ENCODE results near the gene NOS3.
"Not testable (repeated sequence)": the region's sequence is repeated elsewhere in the genome, so short reads cannot be mapped to it uniquely, and the experiment has no call there.

NOS3 gene

DNA sequence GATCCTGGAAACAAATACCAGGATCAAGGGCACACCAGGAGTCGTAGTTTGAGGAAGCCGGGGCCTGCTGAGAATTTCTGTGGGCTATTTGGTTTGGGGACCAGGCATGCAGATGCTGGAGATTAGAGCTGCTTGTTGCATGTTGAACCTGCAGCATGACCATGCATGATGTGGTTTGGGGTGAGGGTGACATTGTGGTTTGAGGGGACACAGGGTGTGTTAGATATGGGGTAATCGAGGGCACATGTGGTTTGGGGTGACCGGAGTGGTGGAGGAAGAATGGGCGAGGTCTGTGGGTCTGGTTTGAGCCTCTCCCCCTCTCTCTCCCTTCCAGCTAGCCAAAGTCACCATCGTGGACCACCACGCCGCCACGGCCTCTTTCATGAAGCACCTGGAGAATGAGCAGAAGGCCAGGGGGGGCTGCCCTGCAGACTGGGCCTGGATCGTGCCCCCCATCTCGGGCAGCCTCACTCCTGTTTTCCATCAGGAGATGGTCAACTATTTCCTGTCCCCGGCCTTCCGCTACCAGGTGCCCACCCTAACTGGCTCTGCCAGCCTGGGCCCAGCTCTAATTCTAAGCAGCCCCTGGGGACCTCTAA lies 10.2 kb downstream of the NOS3 start:
- DNase-seq (ENCODE audit: low read depth, low spot score), result no peak

DNA sequence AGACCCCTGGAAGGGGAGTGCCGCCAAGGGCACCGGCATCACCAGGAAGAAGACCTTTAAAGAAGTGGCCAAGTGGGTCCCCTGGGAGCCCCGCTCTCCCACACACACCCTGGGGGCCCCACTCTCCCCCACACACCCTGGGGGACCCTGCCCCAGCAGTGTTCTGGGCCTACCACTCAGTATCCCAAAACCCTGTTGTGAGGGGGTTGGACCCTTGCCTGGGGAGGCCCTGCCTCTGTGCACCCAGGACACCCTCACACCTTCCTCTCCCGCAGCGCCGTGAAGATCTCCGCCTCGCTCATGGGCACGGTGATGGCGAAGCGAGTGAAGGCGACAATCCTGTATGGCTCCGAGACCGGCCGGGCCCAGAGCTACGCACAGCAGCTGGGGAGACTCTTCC lies 10.7 kb downstream of the NOS3 start:
- no peak for DNase-seq (ENCODE audit: low read depth, low spot score)

DNA sequence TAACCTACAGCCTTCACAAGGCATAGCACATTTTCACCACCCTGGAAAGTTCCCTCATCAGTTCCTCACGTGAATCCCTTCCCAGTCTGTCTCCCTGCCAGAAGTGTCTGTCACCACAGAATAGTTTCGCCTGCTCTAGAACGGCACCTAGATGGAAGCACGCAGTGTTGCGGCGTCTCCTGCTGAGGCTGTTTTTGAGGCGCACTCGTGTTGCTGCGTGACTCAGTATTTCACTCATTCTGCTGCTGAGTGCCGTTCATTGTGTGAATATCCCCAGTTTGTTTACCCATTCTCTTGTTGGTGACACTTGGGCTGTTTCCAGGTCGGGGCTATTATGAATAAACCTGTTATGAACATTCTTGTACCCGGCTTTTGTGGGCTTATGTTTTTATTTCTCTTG lies 12.8 kb downstream of the NOS3 start:
- no peak for DNase-seq (ENCODE audit: low read depth, low spot score)

DNA sequence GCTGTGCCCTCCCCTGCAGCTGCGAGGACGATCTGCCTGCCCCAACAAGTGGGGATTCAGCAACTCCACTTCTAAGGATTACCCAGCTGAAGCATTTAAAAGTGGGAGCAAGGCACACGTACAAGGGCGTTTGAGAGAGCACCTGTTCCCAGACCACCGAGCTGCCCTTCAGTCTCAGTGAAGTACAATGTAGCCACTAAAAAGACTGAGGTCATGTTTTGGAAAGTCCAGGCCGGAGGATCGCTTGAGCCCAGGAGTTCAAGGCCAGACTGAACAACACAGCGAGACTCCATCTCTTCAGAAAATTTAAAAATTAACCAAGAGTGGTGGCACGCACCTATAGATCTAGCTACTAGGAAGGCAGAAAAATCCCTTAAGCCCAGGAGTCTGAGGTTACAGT lies 14.7 kb downstream of the NOS3 start:
- DNase-seq (ENCODE audit: low read depth, low spot score), result no peak

DNA sequence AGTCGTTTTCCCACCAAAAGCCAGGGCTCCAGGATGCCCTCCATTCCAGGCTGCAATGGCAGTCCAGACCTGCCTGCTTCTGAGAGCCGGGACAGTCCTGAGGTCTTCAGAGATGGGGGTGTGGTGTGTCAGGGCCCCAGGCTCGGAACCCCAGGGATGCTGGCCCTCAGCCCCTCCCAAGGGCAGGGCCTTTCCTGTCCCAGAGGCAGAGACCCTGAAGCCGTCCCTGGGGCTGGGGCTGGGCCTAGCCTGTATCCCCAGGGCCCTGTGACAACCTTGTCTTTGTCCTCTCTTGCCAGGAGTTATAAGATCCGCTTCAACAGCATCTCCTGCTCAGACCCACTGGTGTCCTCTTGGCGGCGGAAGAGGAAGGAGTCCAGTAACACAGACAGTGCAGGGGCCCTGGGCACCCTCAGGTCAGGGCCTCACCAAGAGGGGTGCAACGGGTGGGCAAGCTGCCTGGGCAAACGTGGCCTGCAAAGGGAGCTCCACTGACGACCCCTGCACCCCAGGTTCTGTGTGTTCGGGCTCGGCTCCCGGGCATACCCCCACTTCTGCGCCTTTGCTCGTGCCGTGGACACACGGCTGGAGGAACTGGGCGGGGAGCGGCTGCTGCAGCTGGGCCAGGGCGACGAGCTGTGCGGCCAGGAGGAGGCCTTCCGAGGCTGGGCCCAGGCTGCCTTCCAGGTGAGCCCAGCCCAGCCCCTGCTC lies 15.9 kb downstream of the NOS3 start:
- DNase-seq (ENCODE audit: low read depth, low spot score), result no peak

DNA sequence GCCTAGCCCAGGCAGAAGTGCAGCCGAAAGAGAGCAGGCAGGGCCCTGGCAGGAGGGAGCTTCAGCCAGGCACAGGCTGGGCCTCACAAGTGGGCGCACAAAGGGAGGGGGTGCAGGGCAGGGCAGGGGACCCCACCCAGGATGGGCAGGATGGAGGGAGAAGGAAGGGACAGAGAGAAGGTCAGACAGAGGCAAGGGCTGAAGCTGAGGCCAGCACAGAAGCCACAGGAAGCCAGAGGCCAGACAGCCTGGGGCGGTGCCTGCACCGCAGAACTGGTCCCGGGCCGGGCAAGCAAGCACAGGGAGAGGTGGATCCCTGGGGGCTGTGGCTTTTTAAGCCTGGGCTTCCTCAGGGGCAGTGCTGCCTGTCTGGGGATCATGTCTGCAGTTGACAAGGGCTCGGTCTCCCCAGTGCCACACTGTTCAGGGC lies 16.7 kb downstream of the NOS3 start:
- DNase-seq (ENCODE audit: low read depth, low spot score), result no peak

DNA sequence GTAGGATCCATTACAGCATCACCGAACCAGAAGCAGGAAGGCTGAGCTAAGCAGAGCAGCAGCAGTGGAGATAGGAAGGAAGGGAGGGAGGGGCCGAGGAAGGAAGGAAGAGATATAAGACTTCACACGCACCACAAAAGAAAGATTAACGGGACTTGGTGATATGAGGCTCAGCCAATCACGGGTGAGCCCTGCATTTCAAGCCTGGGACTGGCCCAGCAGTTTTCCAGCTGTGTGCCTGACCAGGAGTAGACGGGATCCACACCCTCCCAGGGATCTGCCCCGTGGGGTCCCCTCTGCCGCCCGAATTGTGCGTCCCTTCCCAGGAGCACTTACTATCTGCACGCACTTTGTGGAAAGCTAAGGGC lies 17.3 kb downstream of the NOS3 start:
- no peak for DNase-seq (ENCODE audit: low read depth, low spot score)

DNA sequence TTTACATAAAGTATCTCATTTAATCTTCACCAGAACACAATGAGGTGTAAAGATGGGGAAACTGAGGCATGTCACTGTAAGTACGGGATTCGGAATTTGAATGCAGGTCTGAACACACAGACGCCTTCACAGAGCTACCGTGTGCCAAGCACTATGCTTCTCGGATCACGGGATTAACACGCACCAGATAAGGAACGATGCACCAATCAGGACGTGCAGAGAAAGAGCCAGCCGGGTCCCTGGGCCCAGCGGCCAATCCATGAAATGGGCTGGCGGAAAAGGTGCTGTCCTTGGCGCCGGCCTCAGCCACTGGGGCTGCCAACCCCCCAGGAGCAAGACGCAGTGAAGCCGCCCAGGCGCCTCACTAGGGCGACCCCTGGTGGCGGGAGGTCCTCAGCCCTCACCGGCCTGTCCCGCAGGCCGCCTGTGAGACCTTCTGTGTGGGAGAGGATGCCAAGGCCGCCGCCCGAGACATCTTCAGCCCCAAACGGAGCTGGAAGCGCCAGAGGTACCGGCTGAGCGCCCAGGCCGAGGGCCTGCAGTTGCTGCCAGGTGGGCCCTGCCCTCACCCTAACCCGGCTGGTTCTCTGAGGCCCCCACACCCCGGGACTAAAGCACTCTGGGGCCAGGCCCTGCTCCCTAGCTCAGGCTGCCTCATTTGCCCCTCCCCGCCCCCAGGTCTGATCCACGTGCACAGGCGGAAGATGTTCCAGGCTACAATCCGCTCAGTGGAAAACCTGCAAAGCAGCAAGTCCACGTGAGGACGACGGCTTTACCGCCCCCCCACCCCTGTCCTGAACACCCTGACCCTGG lies 17.9 kb downstream of the NOS3 start:
- peak; percentile 58 for DNase-seq (ENCODE audit: low read depth, low spot score)

DNA sequence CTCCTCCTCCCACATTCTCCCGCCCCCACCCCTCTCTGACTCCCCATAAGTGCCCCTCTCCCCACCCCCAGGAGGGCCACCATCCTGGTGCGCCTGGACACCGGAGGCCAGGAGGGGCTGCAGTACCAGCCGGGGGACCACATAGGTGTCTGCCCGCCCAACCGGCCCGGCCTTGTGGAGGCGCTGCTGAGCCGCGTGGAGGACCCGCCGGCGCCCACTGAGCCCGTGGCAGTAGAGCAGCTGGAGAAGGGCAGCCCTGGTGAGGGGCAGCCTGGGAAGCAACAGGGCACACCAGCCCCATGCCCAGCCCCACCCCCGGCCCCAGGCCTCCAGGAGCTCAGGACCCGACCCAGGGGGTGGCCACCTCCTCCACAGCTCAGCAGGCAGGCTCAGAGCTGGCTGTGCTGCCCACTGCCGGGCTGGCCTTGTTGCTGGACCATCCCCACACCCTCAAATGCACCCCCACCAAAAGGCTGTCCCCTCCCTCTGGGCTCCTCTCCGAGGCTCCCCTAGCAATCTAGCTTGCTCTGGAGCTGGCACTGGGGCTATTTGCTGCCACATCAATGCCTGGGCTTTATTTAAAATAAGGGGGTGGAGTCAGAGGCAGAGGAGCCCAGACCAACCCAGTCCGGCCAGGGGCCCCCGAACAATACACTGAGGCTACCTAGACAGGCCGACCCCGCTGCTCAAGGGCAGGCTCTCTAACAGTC lies 18.7 kb downstream of the NOS3 start:
- DNase-seq (ENCODE audit: low read depth, low spot score), result no peak

DNA sequence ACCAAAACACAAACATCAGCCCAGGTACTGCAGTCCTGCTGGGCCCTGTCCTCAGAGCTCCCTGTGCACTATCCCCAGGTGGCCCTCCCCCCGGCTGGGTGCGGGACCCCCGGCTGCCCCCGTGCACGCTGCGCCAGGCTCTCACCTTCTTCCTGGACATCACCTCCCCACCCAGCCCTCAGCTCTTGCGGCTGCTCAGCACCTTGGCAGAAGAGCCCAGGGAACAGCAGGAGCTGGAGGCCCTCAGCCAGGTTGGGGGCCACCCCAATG lies 19.2 kb downstream of the NOS3 start:
- DNase-seq (ENCODE audit: low read depth, low spot score), result no peak

DNA sequence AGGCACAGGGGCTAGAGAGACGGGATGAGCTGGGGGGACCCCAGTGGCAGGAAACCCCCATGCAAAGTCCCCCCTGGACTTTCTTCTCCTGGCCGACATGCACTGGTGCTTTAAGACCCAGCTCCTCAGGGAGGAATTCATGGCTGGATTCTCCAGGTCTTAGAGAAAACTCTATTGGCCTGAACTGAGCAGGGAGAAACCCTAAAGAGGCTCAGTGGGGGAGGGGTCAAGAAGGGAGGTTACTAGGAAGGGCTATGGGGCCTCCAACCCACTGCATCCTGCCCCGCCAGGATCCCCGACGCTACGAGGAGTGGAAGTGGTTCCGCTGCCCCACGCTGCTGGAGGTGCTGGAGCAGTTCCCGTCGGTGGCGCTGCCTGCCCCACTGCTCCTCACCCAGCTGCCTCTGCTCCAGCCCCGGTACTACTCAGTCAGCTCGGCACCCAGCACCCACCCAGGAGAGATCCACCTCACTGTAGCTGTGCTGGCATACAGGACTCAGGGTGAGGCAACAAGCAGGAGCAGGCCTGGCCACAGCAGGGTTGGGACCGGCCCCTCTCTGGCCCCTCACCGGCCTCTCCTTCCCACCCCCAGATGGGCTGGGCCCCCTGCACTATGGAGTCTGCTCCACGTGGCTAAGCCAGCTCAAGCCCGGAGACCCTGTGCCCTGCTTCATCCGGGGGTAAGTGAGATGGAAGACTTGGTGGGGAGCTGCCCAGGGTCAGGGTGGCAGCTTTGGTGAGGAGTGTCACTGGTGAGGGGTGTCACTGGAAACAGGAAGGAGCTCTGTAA lies 19.7 kb downstream of the NOS3 start:
- DNase-seq (ENCODE audit: low read depth, low spot score), result no peak

DNA sequence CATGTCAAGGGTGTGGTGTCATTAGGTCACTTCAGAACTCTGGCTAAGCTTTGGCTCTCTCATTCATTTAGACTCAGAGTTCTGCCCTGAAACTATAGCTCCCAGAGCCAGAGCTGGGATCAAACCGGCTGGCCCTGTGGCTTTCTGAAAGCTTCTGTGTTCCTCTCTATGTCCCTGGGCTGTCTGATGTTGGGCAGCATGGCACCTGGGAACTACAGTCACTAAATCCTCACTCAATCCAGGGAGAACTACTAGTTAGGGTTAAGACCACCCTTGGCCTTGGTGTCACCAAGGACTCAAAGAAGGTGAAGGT lies 20.2 kb downstream of the NOS3 start:
- no peak for DNase-seq (ENCODE audit: low read depth, low spot score)

DNA sequence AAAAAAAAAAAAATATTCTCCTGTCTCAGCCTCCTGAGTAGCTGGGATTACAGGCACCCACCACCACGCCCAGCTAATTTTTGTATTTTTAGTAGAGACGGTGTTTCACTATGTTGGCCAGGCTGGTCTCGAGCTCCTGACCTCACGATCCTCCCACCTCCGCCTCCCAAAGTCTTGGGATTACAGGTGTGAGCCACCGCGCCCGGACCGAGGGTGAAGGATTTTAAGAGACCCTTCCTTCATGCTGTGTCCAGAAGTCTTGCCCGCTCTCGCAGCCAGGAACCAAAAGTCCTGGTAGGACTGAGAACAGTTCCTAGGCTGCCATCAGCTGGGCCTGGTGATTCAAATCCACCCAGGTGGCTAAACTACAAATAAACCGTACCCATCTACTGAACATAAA lies 20.8 kb downstream of the NOS3 start:
- not testable (repeated sequence) for DNase-seq (ENCODE audit: low read depth, low spot score)

DNA sequence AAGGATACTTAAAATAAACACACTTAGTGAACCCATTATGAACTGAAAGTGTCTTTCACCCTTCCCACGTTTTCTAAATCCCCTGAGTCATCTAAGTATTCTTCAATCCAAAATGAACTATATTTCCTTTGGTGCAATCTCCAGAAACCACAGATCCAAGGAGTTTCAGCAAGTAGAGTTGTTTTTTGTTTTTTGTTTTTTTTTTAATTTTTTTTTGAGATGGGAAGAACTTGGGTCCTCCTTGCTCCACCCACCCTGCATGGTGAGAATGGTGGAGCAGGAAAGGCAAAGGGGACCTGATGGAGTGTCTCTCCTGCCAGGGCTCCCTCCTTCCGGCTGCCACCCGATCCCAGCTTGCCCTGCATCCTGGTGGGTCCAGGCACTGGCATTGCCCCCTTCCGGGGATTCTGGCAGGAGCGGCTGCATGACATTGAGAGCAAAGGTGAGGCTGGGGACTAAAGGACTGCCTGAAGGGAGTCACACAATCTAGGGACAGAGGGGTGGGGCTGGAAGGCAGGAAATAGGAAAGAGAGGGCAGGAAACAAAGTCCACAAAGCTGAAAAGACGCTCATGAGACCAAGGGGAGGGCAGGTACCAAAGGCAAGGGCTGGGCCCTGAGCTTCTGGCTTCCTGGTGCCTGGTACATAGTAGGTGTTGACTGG lies 21.3 kb downstream of the NOS3 start:
- no peak for DNase-seq (ENCODE audit: low read depth, low spot score)

DNA sequence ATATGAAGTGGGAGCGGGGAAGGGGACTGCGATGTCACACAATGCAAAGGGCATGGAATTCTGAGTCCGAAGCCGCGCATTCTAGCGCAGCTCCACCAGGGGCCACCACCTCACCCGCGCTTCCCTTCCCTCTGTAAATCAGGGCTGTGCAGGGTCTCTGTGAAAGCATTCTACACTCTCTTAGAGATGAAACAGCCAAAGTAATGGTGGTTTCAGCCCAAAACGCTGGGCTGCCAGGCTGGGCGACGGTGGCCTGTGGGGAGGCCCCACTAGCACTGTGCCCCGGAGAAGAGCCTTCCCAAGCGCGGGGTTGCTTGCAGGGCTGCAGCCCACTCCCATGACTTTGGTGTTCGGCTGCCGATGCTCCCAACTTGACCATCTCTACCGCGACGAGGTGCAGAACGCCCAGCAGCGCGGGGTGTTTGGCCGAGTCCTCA lies 22.1 kb downstream of the NOS3 start:
- no peak for DNase-seq (ENCODE audit: low read depth, low spot score)

DNA sequence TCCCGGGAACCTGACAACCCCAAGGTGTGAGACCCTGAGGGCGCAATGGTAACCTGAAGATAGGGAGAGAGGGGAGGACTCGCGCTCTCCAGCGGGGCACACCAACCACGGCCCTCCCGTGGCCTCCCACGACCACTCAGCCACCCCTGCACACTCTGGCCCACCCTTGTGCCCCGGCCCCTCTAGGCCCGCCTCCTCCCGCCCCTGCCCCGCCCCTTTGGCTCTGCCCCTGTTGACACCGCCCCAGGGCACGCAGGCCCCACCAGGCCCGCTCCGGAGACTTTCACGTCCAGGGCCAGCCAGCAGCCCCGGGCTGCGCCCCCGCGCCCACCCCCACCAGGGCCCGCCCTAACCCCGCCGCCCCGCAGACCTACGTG lies 22.5 kb downstream of the NOS3 start:
- DNase-seq (ENCODE audit: low read depth, low spot score), result no peak

DNA sequence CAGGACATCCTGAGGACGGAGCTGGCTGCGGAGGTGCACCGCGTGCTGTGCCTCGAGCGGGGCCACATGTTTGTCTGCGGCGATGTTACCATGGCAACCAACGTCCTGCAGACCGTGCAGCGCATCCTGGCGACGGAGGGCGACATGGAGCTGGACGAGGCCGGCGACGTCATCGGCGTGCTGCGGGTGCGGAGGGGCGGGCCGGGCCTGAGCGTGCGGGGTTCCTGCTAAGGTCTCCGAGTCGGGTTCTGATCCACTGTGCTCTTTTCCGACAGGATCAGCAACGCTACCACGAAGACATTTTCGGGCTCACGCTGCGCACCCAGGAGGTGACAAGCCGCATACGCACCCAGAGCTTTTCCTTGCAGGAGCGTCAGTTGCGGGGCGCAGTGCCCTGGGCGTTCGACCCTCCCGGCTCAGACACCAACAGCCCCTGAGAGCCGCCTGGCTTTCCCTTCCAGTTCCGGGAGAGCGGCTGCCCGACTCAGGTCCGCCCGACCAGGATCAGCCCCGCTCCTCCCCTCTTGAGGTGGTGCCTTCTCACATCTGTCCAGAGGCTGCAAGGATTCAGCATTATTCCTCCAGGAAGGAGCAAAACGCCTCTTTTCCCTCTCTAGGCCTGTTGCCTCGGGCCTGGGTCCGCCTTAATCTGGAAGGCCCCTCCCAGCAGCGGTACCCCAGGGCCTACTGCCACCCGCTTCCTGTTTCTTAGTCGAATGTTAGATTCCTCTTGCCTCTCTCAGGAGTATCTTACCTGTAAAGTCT lies 23.1 kb downstream of the NOS3 start:
- peak; percentile 79 for DNase-seq (ENCODE audit: low read depth, low spot score)

DNA sequence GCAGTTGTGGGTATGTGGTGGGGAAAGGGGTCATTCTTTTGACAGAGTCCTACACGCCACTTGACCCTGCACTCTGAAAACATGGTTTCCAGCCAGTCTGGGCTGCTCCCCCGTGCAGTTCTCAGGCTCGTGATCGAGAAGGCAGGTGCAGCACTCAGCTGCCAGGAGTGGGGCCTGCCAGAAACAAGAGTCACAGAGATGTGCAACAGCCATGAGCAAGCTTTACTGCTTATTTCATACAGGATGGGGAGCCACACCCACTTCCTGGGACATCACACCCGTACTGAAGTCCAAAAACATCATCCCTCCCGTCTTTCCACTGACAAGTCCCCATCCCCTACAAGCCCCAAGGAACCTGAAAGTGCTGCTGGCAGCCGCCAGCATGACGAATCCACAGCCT lies 24.1 kb downstream of the NOS3 start:
- DNase-seq (ENCODE audit: low read depth, low spot score), result no peak

DNA sequence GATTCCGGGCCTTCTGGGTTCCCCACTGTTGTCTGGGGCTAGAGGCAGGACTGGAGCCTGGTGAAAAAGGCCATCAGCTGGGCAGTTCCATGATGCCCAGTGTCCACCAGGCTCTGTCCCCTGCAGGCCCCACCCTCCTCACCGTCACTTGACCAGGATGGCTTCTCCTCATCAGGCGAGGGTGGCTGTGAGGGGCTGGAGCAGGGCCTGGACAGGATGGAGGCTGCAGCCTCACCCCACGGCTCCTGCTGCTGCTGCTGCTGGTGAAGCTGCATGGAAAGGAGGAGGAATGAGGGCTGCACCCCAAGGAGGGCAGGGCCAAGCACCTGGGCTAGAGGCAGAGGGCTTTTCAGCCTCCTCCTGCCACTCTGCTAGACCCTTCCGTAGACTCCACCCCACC lies 25.1 kb downstream of the NOS3 start:
- no peak for DNase-seq (ENCODE audit: low read depth, low spot score)

DNA sequence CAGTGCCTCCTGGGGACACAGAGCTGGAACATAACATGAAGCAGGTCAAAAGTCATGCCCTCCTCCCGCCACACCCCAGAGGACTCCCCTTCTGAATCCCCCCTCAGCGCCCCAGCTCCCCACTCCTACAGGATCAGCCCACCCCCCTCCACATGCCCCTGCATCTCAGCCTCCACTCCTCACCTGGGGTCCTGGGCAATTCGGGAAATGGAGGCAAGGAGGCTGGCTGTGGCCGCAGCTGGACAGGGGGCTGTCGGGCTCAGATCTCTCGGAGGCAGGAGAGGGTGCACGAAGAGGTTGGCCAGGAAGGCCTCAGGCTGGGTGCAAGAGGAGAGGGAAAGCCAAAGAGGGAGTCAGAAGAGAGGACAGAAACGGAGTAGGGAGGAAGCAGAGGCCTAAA lies 25.7 kb downstream of the NOS3 start:
- no peak for DNase-seq (ENCODE audit: low read depth, low spot score)

DNA sequence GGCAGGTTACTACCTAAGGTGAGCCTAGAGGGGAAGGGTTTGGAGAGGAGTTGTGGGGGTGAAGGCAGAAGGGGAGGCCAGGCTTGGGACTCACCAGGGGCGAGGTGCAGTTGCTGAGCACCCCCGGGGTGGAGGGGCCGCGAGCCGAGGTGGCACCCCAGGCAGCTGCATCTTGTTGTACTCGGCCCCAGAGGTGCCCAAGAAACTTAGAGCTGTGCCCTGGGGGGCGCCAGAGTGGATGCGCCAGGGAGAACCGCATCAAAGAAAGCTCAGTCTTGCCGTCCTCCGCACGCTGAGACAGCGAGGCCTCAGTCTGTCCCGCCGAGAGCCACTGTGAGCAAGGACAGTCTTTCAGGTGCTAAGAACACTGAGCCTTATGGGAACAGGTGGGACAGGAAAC lies 26.1 kb downstream of the NOS3 start:
- no peak for DNase-seq (ENCODE audit: low read depth, low spot score)
